ENCODE data around the gene TTC39B.
A peak's percentile ranks its signal among the peaks of the same experiment; 100 is the strongest.

Gene TTC39B

DNA sequence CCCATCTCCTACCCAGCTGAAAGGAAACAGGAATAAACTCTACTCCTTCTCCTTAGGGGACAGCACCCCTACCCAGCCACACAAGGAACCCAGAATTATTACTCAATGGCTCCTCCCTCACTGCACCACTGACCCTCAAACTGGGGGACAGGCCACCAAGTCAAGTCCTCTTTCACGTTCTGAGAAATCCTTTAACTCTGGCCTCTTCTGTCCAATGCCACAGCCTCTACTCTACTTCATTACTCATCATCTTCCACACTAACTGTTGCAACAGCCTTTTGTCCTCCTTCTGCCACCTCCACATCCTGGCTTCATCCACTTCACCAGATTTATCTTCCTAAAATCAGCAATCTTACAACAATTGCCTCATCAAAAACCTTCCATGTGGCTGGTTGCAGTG, 6.8 kb downstream of the TTC39B start:
- DNase-seq (ENCODE audit: low spot score), result peak; percentile 26

DNA sequence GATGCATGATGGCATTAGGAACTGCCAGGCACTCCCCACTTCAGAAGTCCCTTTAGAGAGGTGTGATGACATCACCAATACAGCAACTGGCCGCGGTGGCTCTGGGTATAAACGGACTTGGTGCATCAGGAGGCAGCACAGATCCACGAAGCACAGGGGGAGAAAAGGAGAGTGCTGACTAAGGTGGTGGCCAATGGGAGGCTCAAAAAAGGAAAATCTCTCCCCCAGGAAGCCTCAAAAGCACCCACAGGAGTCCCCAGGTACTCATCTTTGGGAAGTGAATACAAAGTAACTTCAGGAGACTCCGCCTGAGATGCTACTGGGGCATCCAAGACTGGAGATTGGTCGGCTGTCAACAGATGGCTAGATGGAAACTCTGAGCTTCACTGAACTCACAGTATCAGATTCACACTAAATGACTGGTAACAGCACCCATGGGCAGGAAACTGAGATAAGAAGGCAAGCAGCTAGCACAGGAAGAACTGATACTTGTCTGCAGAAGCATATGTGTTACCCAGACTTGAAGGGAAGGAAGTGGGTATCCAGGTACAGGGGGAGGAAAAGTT, 7.6 kb downstream of the TTC39B start:
- no peak for DNase-seq (ENCODE audit: low spot score)

DNA sequence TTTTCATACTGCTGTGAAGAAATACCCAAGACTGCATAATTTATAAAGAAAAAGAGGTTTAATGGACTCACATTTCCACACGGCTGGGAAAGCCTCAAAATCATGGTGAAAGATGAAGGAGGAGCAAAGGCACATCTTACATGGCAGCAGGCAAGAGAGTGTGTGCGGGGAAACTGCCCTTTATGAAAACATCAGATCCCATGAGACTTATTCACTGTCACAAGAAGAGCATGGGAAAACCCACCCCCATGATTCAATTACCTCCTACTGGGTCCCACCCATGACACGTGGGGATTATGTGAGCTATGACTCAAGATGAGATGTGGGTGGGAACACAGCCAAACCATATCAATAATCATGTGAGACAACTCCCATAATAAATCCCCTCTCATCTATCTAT, 8.7 kb downstream of the TTC39B start:
- DNase-seq (ENCODE audit: low spot score), result no peak

DNA sequence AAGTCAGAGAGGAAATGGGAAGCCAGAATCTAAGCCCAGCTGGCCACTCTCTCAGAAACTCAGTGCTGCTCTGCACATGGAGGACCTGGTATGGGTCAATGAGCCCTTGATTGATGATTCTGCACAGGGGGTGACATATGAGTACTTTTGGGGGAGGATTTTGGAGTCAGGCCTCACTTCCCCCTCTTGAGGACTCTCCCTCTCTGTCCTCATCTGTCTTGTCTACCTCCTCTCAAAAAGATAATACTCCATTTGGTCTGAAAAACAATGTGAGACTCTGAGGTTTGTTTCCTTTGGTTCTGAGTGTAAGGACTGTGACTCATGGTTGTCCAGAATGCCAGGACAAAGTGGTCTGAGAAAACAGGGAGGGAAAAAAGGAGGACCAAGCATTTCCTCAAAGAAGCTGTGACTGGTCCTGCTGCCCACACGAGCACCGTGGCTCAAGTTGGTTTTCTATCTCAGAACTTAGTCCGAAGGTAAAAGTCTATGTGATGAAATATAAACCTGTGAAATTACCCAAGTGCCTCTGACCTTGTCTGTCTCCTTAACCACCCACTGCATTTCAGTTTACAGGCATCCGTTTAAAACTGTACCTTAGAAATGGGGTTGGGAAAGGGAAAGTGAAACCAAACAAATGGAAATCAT, 11.1 kb downstream of the TTC39B start:
- DNase-seq (ENCODE audit: low spot score), result peak; percentile 74

DNA sequence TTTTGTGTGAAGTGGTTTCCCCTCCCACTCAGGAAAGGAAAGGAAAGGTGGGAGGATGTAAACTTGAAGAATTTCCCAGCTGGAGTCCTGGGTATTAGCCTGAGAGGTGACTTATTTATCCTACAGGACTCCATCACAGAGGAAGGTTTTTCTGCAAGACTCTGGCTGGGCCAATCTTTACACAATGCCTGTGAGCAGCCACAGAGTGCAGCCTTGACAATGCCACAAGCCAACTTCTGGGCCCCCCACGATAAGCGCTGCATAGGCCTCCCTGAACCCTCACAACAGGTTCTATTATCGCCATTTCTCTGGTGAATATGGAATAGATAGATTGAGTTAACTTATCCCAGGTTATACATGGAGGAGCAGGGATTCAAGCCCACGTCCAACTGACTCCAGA, 12.4 kb downstream of the TTC39B start:
- no peak for DNase-seq (ENCODE audit: low spot score)

DNA sequence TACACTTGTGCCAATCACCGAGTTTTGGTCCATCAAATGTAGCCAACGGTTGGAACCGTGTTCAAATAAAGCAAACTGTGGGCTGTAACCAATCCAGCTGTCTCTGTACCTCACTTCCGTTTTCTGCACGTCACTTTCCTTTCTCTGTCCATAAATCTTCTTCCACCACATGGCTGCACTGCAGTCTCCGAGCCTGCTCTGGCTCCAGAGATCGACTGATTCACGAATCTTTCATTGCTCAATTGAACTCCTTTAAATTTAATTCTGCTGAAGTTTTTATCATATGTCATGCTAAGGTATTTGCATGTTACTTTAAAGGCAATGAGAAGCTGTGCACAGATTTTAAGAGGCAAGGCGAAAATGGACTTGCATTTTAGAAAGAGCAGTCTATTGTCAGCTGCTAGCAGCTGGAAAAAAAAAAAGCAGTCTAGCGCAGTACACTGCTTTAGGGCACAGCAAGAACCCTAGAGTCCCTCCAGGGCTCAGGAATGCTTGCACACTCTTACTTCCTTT, 13.2 kb downstream of the TTC39B start:
- DNase-seq (ENCODE audit: low spot score), result peak; percentile 34

DNA sequence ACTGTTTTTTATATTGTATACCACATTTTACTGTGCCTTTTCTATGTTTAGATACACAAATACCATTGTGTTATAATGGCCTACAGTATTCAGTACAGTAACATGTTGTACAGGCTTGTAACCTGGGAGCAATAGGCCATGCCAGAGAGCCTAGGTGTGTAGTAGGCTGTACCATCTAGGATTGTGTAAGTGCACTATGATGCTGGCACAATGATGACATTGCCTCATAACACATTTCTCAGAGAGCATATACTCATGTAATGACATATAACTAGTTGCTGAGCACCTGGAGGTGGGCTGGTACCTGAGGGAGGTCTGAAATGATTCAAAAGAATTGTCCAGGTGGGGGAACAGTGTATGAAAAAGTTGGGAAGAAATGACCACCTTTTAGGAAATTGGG, 13.9 kb downstream of the TTC39B start:
- DNase-seq (ENCODE audit: low spot score), result no peak

DNA sequence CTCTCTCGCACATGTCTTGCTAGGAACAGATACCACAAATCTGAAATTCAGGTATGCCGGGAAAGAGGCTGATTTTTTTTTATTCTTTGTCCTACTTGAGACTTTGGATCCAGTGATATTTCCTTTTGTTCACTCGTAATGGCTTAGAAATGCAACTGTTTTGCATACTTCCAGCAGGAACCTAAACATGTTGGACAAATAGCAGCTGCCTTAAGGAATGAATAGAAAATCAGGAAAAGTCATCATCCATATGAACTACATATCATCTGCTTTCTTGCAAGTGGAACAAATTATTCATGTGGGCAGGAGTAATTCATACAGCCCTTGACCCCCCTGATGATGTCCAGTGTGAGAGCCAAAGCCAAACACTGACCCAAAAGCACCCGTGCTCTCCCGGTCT, 17.4 kb downstream of the TTC39B start:
- no peak for DNase-seq (ENCODE audit: low spot score)

DNA sequence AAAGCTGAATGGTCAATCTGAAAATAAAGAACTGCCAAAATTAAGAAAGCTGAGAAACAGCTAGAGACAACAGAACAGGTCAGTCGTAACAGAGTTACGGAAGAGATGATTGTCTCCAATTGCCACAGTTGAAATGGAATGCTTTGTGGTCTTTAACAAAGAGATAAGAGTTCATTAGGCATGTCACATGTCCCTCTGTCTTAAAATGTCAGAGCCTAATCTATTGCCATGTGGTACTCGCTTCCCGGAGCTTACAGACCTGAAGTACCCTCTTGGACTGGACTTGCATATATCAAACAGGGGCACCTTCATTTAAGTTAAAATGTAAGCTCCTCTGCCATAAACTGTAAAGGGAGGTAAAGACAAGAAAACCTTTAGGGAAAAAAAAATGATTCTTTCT, 19.7 kb downstream of the TTC39B start:
- DNase-seq (ENCODE audit: low spot score), result no peak

DNA sequence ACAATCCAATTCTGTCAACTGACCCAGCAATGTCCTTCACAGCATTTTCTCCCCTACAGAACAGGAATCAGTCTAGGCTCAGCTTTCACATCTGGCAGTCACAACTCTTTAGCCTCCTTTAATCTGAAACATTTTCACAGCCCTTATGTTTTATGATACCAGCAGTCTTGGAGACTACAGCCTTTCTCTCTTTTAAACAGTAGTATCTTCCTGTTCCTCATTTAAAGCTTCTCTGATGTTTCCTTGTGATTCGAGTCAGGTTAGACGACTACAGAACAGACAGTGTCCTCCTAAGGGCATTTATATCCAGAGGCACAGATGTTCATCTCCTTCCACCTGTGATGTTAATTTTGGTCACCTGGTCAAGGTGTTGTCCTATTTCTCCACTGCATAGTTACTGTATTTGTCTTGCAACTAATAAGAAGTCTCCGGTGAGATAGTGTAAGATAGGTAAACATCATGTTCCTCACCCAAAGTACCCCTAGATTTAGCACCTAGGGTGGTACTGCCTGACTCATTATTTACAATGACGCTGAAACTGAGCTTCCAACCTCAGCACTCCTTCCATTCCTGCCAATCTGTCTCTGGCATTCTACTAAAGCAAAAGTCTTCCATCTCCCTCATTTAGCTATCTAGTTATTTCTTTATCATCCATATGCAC, 20.7 kb downstream of the TTC39B start:
- no peak for DNase-seq (ENCODE audit: low spot score)

DNA sequence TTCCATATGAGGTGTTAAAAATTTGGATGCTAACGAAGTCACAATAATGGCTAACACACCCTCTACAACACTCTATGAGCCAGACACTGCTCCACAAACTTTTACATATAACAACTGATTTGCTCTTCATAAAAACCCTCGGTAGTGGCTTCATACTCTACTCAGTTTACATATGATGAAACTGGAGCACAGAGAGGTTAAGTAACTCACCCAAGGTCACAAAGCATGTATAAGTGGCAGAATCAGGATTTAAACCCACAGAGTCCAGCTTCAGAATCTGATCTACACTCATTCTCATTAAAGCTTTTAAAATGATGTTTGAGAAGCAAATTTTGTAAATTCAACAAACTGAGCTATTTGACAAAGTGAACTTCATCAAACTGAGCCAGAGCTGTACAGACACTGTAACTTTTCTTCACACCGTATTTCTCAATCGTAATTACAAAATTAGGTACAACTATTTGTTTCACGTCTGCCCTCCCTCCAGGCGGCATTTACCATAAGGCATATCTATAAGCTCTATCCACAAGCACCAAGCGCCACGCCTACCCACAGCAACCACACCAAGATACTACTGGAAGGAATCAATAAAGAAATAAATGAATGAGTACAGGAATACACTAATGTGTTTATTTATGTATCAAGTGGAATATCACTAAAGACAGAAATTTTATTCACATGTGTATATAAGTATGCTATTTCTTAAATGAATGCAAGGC, 24.3 kb downstream of the TTC39B start:
- no peak for DNase-seq (ENCODE audit: low spot score)

DNA sequence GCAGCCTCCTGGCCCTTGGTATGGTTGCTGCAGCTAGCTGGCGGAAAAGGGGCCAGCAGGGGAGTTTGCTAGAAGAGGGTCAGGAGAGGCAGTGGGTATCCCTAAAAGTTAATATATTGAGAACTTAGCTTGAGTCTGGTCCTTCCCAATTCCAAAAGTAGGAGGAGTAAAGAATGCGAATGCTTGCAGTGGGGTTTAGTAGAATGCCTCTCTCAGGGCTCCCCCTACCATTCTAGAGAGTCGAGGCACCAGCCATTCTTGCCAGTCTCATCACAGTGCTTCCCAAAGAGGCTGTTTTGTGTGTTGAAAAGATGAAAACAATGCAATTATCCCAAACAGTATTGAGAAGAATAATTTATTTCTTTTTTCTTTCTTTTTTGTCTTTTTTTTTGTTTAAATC, 26.4 kb downstream of the TTC39B start:
- DNase-seq (ENCODE audit: low spot score), result no peak

DNA sequence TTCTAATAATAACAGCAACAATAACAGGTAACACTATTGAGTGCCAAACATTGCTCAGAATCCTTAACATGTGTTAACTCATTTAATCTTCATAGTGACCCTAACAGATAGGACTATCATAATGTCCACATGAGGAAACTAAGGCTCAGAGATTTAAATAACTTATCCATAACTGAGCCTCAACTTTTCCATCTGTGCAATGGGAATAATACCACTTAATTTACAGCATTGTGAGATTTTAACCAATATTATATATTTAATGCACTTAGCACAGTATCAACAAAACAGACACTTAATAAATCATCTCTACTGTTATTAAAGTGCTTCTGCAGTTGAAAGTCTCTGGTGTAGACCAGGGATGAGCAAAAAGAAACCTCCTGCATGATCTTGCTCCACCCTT, 28.2 kb downstream of the TTC39B start:
- DNase-seq (ENCODE audit: low spot score), result no peak

DNA sequence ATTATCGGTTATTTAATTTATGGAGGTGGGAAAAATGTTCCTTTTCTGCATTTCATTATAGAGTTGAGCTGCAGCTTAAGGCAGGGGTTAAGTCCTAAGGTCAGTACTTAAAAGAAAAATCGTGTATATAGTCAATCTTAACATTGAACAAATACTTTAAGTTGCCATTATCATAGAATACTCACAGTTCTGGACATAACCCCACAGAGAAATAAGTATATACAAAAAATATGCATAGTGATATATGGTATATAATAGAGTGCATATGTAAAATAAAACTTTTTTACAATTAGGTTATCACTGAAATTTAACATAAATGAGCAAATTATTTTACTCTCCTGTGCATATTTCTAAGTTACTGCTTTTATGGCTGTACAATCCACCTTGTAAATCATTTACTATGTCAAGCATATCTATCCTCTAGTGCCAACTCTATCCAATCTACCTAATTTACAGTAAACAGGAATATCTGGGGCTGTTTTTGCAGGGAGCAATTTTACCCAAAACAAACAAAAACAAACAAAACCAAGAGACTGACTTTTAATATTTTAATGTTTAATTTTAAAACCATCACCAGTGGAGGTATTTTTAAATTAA, 28.8 kb downstream of the TTC39B start:
- DNase-seq (ENCODE audit: low spot score), result no peak

DNA sequence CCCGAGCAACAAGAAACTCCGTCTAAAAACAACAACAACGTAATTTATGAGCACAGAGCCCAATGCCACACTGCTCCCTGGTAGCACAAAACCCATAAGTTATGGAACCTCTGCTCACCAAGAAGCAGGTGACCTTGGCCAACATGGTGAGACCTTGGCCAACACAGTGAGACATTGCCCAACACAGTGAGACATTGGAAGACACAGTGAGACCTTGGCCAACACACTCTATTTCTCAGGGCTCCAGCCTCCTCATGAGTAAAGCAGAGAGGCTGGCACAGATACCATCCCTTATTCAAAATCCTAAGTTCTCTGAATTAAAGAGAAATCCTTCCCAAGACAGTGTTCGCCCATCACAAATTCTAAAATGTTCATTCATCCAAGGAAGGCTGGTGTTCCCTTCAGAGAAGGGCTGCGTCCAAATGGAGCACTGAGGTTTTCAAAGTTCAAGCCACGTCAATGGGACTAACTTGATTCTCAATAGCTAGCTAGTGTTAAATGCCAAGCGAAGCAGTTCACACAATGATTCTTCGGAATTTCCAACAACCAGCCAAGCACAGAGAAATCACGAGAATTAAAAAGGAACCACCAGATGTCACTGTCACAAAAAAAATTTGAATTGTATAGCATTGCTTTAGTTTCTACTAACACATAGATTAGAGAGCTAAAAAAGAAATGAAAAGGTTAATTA, 29.5 kb downstream of the TTC39B start:
- DNase-seq (ENCODE audit: low spot score), result peak; percentile 31

DNA sequence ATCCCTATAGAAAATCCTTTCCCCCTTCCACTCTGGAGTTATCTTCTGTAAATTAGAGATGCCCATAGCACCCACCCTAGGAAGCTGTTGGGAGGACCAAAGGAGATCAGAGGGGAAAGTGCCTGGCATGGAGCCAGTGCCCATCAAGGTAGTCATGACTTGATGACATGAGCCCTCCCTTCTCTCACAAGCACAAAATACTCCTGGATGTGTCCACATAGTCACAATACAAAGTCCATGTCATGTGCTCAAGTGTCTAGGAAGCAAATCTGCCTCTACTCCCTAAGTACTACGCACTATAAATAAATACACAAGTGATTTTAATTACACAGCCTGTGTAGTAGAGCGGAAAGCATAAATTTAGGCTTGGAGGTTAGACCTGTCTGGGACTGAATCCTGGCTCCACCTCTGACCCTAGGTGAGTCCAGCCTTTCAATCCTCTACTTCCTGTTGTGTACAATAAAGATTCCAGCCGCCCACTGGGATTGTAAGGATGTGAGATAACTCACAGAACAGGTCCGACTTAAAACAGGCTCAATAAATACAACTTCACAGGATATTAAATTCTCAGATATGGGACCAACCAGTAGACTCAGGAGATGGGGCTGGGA, 30.6 kb downstream of the TTC39B start:
- no peak for DNase-seq (ENCODE audit: low spot score)

DNA sequence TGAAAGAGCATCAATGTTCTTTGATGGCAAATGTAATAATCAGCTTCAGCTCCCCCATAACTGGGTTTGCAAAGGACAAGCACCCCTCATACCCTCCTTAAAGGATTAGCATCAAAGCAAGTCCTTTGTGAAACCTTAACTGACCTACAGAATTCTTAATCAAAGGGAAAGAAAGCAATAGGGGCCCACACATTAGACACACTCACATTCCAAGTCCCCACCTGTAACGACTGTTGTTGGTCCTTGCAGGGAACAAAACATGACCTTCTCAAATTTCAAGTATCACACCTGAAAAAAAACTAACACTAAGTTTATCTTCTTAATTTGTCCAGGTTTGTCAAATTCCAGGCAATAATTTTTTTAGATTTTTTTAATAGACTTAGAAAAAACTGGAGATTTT, 32.6 kb downstream of the TTC39B start:
- no peak for DNase-seq (ENCODE audit: low spot score)

DNA sequence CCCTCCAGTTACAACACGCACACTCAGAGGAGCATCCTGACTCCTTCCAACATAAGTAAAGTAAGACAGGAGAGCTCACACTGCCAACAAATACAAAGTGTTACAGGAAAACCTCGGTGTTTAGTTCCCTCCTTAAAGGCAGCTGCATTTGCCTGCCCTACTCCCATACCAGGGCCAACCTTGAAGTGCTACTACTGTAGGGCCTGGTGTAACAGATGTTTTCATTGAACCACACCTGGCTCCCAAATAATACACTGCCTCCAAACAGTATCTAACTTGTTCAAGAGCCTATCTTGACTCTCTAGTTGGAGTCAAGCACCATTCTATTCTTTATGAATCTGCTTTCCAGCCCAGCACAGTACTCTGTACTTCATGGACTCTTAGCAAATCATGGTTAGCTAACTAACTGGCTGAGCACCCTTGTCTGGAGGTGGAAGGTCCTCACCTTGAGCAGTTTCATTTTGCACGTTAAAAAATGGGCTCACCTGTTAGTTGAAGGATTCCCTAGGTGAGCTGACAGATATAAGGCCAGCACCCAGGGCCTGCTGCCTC, 34.6 kb downstream of the TTC39B start:
- no peak for DNase-seq (ENCODE audit: low spot score)

DNA sequence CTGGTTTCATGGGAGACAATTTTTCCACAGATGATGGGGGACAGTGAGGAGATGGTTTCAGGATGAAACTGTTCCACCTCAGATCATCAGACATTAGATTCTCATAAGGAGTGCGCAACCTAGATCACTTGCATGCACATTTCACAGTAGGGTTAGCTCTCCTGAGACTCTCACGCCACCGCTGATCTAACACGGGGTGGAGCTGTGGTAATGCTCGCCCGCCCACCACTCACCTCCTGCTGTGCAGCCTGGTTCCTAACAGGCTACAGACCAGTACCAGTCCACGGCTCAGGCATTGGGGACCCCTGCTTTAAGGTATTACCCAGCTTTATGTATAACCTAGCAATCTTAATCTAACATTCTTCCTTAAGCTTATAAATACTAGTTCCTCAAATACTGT, 35.6 kb downstream of the TTC39B start:
- DNase-seq (ENCODE audit: low spot score), result no peak

DNA sequence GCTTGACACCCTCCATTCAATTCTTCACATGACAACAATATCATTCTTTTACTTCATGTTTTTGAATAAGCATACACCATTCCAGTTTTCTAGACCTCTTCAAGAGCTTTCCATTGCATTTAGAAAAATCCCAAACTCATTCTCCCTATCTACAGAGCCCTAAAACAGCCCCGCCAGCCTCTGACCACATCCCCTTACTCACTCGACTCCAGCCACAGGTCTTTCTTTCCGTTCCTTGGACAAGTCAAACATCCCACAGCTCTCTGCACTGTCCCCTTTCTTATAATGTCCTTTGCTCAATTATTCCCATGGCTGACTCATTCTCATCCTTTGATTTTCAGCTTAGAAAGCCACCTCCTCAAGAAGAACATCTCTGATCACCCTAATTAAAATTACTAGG, 38.2 kb downstream of the TTC39B start:
- no peak for DNase-seq (ENCODE audit: low spot score)

DNA sequence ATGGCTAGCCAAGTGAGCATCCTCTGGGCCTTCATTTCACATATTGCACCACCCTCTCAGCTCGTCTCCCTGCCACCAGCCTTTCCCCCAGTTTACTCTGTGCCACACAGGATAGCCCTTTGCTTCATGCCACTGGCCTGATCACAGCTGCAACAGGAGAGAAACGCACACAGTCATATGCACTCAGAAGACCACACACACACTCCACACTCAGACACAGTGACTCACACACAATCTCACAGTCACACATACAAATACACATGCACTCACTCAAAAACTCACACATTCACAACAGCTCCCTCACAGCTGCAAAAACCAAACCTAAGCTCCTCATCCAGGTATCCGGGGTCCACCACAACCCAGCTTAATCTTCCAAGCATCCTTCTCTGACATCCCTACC, 38.7 kb downstream of the TTC39B start:
- no peak for DNase-seq (ENCODE audit: low spot score)

All from AG20443 (cell line).